Stimulated activated CD4-positive, alpha-beta T cell treated with anti-CD3 and anti-CD28 coated beads, Interleukin-1b, Interleukin-23, amount 100 ng/mL, for 4 hours (primary cell): ENCODE data around the gene ZDHHC8.

Experiments used
- DNase-seq, 2 donors: peaks; one replicate each; pipeline ENCODE4 v3.0.0-alpha.2; 2020; ENCODE audit warnings: low read depth in 2 of 2

Gene ZDHHC8

GRCh38 chr22:20096574-20097420 lies 34.8 kb upstream of the ZDHHC8 start:
- no peak for DNase-seq

GRCh38 chr22:20099099-20099711 lies 32.4 kb upstream of the ZDHHC8 start:
- no peak for DNase-seq

- DNase-seq = no peak
Observed at GRCh38 chr22:20101638-20102037, 30.0 kb upstream of the ZDHHC8 start.

- no peak for DNase-seq
Observed at GRCh38 chr22:20102203-20102780, 29.3 kb upstream of the ZDHHC8 start.

GRCh38 chr22:20105456-20106204 lies 26.0 kb upstream of the ZDHHC8 start:
- no peak for DNase-seq

- DNase-seq = no peak
Observed at GRCh38 chr22:20106205-20106848, 25.3 kb upstream of the ZDHHC8 start.

- no peak for DNase-seq
Observed at GRCh38 chr22:20106849-20107237, 24.8 kb upstream of the ZDHHC8 start.

- DNase-seq = no peak
Observed at GRCh38 chr22:20107471-20107901, 24.1 kb upstream of the ZDHHC8 start.

GRCh38 chr22:20107951-20108756 lies 23.4 kb upstream of the ZDHHC8 start:
- no peak for DNase-seq

- DNase-seq = no peak
Observed at GRCh38 chr22:20108757-20109230, 22.8 kb upstream of the ZDHHC8 start.

- no peak for DNase-seq
Observed at GRCh38 chr22:20109411-20110358, 21.9 kb upstream of the ZDHHC8 start.

- no peak for DNase-seq
Observed at GRCh38 chr22:20110359-20110985, 21.1 kb upstream of the ZDHHC8 start.

GRCh38 chr22:20111045-20111688 lies 20.4 kb upstream of the ZDHHC8 start:
- DNase-seq = no peak

GRCh38 chr22:20111689-20112622 lies 19.6 kb upstream of the ZDHHC8 start:
- DNase-seq = no peak

GRCh38 chr22:20112623-20113511 lies 18.7 kb upstream of the ZDHHC8 start:
- no peak for DNase-seq

GRCh38 chr22:20113551-20114310 lies 17.9 kb upstream of the ZDHHC8 start:
- no peak for DNase-seq
